ENCODE measurements around the gene ADGRB3. TPM values are rescaled to one million over a fixed set of nuclear protein-coding genes. Genes with fewer than 3 reads are reported as not detected.

Gene ADGRB3
- total RNA-seq, 2 experiments from 2014 or later = not detected

GRCh38 chr6:68695403-68695802 is 60.3 kb downstream of the ADGRB3 start:
- H4K20me1 ChIP-seq (ENCODE audit: insufficient read depth, low read length) = no peaks in the 10 kb centered on the region
- no peak overlapping the region for H3K27ac ChIP-seq (ENCODE audit: low read depth, low read length, poor library complexity, severe bottlenecking)
- H3K36me3 ChIP-seq (ENCODE audit: insufficient read depth, low read length) = no peaks in the 10 kb centered on the region
- H2AFZ ChIP-seq (ENCODE audit: low read length) = no peak overlapping the region
- H3K9me3 ChIP-seq (ENCODE audit: low read length) = no peaks in the 10 kb centered on the region
- no peak for TF ChIP-seq EZH2phosphoT487 (IDR thresholded peaks at IDR 0.05; ENCODE audit: borderline replicate concordance, low read depth, low read length)
- TF ChIP-seq, protein P1, sequence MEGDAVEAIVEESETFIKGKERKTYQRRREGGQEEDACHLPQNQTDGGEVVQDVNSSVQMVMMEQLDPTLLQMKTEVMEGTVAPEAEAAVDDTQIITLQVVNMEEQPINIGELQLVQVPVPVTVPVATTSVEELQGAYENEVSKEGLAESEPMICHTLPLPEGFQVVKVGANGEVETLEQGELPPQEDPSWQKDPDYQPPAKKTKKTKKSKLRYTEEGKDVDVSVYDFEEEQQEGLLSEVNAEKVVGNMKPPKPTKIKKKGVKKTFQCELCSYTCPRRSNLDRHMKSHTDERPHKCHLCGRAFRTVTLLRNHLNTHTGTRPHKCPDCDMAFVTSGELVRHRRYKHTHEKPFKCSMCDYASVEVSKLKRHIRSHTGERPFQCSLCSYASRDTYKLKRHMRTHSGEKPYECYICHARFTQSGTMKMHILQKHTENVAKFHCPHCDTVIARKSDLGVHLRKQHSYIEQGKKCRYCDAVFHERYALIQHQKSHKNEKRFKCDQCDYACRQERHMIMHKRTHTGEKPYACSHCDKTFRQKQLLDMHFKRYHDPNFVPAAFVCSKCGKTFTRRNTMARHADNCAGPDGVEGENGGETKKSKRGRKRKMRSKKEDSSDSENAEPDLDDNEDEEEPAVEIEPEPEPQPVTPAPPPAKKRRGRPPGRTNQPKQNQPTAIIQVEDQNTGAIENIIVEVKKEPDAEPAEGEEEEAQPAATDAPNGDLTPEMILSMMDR (conservative IDR thresholded peaks at IDR 0.05; ENCODE audit: low read length) = no peak
- no peak overlapping the region for H3K4me3 ChIP-seq (ENCODE audit: low read depth, low read length, poor library complexity, severe bottlenecking)
- no peaks in the 10 kb centered on the region for H3K79me2 ChIP-seq (ENCODE audit: insufficient read depth, low read depth, low read length)
- no peaks in the 10 kb centered on the region for H3K4me1 ChIP-seq (ENCODE audit: insufficient read depth, low read length, poor library complexity, severe bottlenecking)
- ChIA-PET POLR2A (no interaction called here), CTCF (ENCODE audit: unreplicated experiment) (no interaction called here)
- no peaks in the 10 kb centered on the region for H3K9me2 ChIP-seq (ENCODE audit: insufficient read depth, low read length)
- DNase-seq (ENCODE audit: low spot score) = no peak
- H3K4me2 ChIP-seq (ENCODE audit: low read length) = no peak overlapping the region
- intact Hi-C loops (cut with micrococcal nuclease; ENCODE audit: unreplicated experiment) = no loop called here
- BruUV-seq (replicated peaks) = no TSS peak

DNA sequence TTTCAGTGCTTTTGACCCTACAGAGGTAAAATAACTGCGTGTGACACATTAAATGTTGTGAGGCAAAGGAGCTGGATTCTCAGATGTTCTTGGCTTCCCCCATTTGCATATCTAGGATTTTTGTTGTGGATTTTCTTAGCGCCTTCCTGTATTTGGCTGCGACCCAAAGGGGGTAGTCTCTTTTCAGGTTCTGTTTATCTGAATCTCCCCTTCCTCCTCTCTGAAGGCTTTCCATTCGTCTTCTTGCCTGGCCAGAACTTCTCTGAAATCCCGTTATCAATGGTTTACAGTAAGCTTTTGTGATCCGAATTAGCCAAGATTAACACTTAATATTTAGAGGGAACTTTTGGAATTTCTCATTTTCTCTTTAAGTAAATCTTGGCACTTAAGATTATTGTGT is 60.8 kb downstream of the ADGRB3 start:
- H3K27ac ChIP-seq (ENCODE audit: low read depth, low read length, poor library complexity, severe bottlenecking) = no peak overlapping the region
- TF ChIP-seq EZH2phosphoT487 (IDR thresholded peaks at IDR 0.05; ENCODE audit: borderline replicate concordance, low read depth, low read length) = no peak
- TF ChIP-seq, protein P1 (conservative IDR thresholded peaks at IDR 0.05; ENCODE audit: low read length) = no peak
- no peaks in the 10 kb centered on the region for H3K36me3 ChIP-seq (ENCODE audit: insufficient read depth, low read length)
- no peaks in the 10 kb centered on the region for H3K79me2 ChIP-seq (ENCODE audit: insufficient read depth, low read depth, low read length)
- DNase-seq (ENCODE audit: low spot score) = no peak
- H4K20me1 ChIP-seq (ENCODE audit: insufficient read depth, low read length) = no peaks in the 10 kb centered on the region
- no peaks in the 10 kb centered on the region for H3K4me1 ChIP-seq (ENCODE audit: insufficient read depth, low read length, poor library complexity, severe bottlenecking)
- H3K9me2 ChIP-seq (ENCODE audit: insufficient read depth, low read length) = no peaks in the 10 kb centered on the region
- intact Hi-C loops (cut with micrococcal nuclease; ENCODE audit: unreplicated experiment) = no loop called here
- no TSS peak for BruUV-seq (replicated peaks)
- H3K4me2 ChIP-seq (ENCODE audit: low read length) = no peak overlapping the region
- H3K4me3 ChIP-seq (ENCODE audit: low read depth, low read length, poor library complexity, severe bottlenecking) = no peak overlapping the region
- H3K9me3 ChIP-seq (ENCODE audit: low read length) = no peaks in the 10 kb centered on the region
- H2AFZ ChIP-seq (ENCODE audit: low read length) = no peak overlapping the region
- ChIA-PET POLR2A (interaction anchor here (0.6 kb wide), 1 partner anchor 53 kb away, joined by 3 read pairs; no protein-coding TSS in a partner anchor), CTCF (ENCODE audit: unreplicated experiment) (no interaction called here)

DNA sequence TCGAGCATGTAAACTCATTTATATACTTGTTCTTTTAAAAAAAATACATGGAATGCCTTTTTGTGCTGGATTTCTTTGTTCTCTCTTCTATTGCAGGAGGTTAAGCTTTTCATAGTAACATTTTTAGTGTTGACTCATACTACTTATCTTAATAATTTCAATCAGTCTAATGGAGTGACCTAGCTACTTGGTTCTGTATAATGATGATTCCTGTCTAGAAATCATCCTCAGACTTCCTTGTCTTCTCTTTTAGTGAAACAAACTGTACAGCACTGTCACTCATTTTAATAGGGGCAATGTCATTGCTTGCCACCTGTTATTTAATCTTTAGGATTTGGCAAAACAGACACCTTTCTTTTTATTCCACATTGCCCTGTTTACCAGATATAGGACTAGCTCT is 62.3 kb downstream of the ADGRB3 start:
- Histone ChIP-seq H3K9me2 (ENCODE audit: insufficient read depth, low read length) (no peaks in the 10 kb centered on the region), H3K27ac (ENCODE audit: low read depth, low read length, poor library complexity, severe bottlenecking) (no peak overlapping the region), H2AFZ (ENCODE audit: low read length) (no peak overlapping the region), H4K20me1 (ENCODE audit: insufficient read depth, low read length) (no peaks in the 10 kb centered on the region), H3K9me3 (ENCODE audit: low read length) (no peaks in the 10 kb centered on the region), H3K4me2 (ENCODE audit: low read length) (no peak overlapping the region), H3K4me1 (ENCODE audit: insufficient read depth, low read length, poor library complexity, severe bottlenecking) (no peaks in the 10 kb centered on the region), H3K36me3 (ENCODE audit: insufficient read depth, low read length) (no peaks in the 10 kb centered on the region), H3K4me3 (ENCODE audit: low read depth, low read length, poor library complexity, severe bottlenecking) (no peak overlapping the region), H3K79me2 (ENCODE audit: insufficient read depth, low read depth, low read length) (no peaks in the 10 kb centered on the region)
- DNase-seq (ENCODE audit: low spot score) = no peak
- intact Hi-C loops (cut with micrococcal nuclease; ENCODE audit: unreplicated experiment) = no loop called here
- no peak for TF ChIP-seq EZH2phosphoT487 (IDR thresholded peaks at IDR 0.05; ENCODE audit: borderline replicate concordance, low read depth, low read length)
- TF ChIP-seq, protein P1 (conservative IDR thresholded peaks at IDR 0.05; ENCODE audit: low read length) = no peak
- BruUV-seq (replicated peaks) = no TSS peak
- ChIA-PET POLR2A (no interaction called here), CTCF (ENCODE audit: unreplicated experiment) (no interaction called here)

Measured in OCI-LY7 (cell line).